ENCODE data around the gene MZT2B. TPM values are rescaled to one million over a fixed set of nuclear protein-coding genes. Genes with fewer than 3 reads are reported as not detected.
"Not testable (repeated sequence)": the region's sequence is repeated elsewhere in the genome, so short reads cannot be mapped to it uniquely, and the experiment has no call there.

The MZT2B gene
- total RNA-seq, 2 donors from 2014 or later: 326 to 373 TPM

DNA sequence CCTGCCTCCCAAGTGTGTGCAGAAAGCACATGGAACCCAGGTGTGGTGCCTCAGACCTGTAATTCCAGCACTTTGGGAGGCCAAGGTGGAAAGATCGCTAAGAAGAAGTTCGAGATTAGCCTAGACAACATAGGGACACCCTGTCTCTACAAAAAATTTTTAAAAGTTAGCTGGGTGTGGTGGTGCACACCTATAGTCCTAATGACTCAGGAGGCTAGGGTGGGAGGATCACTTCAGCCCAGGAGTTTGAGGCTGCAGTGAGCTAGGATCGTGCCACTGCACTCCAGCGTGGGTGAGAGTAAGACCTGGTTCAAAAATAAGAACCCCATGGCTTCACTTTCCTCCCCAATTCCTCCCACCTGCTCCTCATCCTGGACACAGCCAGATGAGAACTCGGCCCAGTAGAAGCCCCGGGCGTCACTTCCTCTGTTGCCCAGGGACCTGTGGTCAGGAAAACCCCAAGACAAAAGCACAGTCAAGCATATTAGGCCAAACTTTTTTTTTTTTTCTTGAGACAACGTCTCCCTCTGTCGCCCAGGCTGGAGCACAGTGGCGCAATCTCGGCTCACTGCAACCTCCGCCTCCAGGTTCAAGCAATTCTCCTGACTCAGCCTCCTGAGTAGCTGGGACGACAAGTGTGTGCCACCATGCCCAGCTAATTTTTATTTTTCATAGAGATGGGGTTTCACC, 24.1 kb upstream of the MZT2B start:
- H3K4me1 Mint-ChIP-seq, H3K9me3 Mint-ChIP-seq, H3K4me3 Mint-ChIP-seq, H3K27me3 Mint-ChIP-seq: not testable (repeated sequence)
- peak overlapping the region; percentile 46 for H3K27ac Mint-ChIP-seq
- peak; percentile 79 for ATAC-seq (replicated peaks)
- peaks cover 50% of the 10 kb centered on the region for H3K36me3 Mint-ChIP-seq (ENCODE audit: low read depth)

DNA sequence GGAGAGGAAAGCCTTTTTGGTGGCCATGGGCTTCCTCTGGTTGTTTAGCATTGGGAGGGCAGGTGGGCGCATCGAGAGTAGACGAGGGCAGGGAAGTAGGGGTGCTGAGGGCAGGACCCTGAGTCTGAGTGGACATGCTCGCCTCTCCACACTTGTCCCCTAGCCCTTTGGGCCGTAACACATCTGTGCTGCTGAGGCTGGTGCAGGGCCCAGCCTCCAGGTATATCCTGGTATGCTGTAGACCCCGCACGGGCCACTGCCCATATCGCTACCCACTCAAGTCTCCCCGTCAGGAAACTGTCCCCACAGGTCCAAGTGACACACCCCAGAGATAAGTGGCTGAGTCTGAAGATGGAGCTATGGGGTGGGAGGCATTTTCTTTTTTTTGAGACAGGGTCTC, 23.4 kb upstream of the MZT2B start:
- Mint-ChIP-seq H3K4me1 (peaks cover 5% of the 10 kb centered on the region), H3K27ac (peak overlapping the region; percentile 46), H3K4me3 (no peak overlapping the region), H3K36me3 (ENCODE audit: low read depth) (peaks cover 53% of the 10 kb centered on the region), H3K9me3 (no peaks in the 10 kb centered on the region), H3K27me3 (no peaks in the 10 kb centered on the region)
- no peak for ATAC-seq (replicated peaks)

DNA sequence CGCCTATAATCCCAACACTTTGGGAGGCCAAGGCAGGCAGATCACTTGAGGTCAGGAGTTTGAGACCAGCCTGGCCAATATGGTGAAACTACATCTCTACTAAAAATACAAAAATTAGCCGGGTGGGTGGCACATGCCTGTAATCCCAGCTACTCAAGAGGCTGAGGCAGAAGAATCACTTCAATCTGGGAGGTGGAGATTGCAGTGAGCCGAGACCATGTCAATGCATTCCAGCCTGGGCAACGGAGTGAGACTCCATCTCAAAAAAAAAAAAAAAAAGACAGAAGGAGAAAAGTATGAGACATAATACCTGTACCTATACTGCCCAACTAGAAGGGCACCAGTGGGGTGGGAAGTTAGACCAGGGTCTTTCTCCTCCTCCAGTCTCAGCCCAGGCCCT, 22.7 kb upstream of the MZT2B start:
- not testable (repeated sequence) for H3K27me3 Mint-ChIP-seq; H3K27ac Mint-ChIP-seq; H3K4me3 Mint-ChIP-seq; ATAC-seq (replicated peaks); H3K9me3 Mint-ChIP-seq; H3K4me1 Mint-ChIP-seq
- peaks cover 54% of the 10 kb centered on the region for H3K36me3 Mint-ChIP-seq (ENCODE audit: low read depth)

DNA sequence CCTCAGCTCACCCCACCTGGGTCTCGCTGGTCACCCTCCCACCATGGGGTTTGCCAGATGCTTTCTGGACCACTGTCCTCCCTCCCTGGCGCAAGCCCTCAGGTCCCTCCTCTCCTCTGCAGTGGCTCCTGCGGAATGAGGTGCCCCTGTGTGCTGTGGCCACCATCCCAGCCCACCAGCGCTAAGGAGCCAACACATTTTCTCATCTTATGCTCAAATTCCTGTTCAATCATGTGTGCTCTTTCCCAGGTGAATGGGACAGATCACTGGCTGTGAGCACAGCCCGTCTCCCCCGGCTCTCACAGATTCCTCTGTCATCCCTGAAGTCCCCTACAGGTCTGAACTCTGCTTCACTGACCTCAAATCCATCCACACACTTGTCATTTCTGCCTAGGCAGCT, 21.9 kb upstream of the MZT2B start:
- Mint-ChIP-seq H3K27ac (peak overlapping the region; percentile 59), H3K36me3 (ENCODE audit: low read depth) (peaks cover 59% of the 10 kb centered on the region), H3K4me1 (peaks cover 5% of the 10 kb centered on the region), H3K4me3 (no peak overlapping the region), H3K27me3 (no peaks in the 10 kb centered on the region), H3K9me3 (no peaks in the 10 kb centered on the region)
- ATAC-seq (replicated peaks): no peak

DNA sequence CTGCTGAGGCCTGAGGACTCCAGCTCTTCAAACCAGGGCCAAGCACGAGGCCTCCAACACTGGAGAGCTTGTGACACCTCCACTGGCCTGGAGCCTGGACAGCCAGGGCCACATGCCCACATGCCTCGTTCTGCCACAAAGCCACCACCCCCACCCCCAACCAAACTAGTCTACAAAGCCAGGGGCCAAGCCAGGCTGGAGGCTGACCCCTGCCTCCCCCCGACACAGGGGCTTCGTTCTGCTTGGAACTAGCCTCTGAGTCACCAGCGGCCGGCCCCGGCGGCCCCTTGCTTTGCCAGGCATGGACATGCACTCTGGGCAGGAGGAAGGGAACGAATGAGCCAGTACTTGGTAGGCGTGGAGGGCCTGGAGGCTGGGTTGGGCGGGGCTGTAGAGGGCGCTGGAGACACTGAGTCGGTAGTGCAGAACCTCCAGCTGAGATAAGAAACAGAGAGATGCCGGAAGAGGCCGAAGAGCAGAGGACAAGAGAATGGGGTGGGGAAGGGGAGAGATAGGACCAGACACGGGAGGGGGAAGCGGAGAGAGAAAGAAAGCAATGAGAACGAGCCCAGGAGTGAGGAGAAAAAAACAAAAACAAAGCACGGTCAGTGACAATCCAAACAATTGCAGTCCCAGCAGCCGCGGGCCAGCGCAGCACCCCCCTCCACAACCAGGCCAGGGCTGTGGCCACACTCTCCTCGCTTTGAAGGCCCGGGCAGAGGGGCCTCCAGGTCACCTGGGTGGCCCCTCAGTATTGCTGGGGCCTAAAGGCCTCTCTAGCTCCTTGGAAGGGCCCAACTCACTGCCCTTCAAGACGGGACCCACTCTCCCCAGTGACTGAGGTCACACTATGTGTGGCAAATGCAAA, 21.0 kb upstream of the MZT2B start:
- peaks cover 65% of the 10 kb centered on the region for H3K36me3 Mint-ChIP-seq (ENCODE audit: low read depth)
- H3K27me3 Mint-ChIP-seq; H3K4me3 Mint-ChIP-seq; H3K27ac Mint-ChIP-seq; ATAC-seq (replicated peaks); H3K9me3 Mint-ChIP-seq; H3K4me1 Mint-ChIP-seq: not testable (repeated sequence)

DNA sequence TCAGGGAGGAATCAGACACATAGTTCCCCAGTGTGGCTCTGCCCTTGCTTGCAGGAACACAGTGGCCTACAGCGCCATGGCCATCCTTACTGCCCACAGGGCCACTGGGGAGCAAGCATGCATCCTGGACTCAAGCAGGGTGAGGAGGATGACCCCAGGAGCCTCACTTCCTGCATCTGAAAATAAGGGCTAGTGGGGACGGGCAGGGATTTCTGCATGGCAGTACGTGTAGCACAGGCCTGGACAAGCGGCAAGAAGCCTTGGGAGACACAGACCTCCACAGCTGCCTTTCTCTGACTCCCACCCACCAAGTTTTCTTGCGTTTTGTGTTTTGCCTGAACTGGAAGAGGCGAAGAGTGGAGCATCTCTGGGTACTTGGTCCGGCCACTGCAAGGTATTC, 19.6 kb upstream of the MZT2B start:
- H3K4me1 Mint-ChIP-seq; H3K27ac Mint-ChIP-seq; H3K4me3 Mint-ChIP-seq; H3K27me3 Mint-ChIP-seq; ATAC-seq (replicated peaks); H3K9me3 Mint-ChIP-seq: not testable (repeated sequence)
- H3K36me3 Mint-ChIP-seq (ENCODE audit: low read depth): peaks cover 78% of the 10 kb centered on the region

DNA sequence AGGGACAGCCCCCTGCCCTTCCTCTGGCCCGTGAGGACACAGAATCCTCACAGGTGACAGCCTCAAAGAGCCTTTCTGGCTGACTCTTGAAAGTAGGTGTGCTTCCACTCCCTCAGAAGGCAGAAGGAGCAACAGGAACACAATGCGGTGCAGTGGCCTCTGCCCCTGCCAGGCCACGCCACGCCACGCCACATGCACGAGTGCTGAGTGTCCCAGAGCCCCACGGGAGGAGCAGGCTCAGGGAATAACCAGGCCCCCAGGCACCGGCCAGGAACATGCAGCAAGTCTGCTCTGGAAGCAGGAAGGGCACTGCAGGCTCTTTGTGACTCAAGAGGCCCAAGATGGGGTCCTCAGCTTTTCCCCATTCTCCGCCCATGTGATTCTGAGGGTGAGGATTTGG, 19.1 kb upstream of the MZT2B start:
- no peak overlapping the region for H3K4me3 Mint-ChIP-seq
- H3K27ac Mint-ChIP-seq: no peak overlapping the region
- H3K9me3 Mint-ChIP-seq: no peaks in the 10 kb centered on the region
- ATAC-seq (replicated peaks): no peak
- peaks cover 78% of the 10 kb centered on the region for H3K36me3 Mint-ChIP-seq (ENCODE audit: low read depth)
- H3K27me3 Mint-ChIP-seq: no peaks in the 10 kb centered on the region
- peaks cover 5% of the 10 kb centered on the region for H3K4me1 Mint-ChIP-seq

DNA sequence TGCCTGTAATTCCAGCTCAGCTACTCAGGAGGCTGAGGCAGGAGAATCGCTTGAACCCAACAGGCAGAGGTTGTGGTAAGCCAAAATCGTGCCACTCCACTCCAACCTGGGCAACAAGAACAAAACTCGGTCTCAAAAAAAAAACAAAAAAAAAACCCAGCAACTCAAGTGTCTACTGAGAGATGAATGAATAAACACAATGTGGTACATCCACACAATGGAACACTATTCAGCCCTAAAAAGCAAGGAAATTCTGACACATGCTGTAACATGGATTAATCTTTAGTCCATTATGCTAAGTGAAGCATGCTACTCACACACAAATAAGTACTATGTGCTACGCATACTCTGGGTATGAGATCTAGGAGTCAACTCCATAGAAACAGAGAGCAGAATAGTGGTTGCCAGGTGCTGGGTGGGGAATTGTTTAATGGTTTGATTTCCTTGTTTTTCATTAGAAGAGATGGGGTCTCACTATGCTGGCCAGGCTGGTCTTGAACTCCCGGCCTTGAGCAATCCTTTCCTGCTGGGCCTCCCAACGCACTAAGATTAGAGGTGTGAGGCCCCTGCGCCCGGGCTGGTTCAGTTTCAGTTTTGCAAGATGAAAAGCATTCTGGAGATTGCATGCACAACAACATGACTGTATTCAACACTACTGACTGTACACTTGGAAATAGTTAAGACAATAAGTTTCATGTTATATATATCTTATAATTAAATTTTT, 16.6 kb upstream of the MZT2B start:
- Mint-ChIP-seq H3K36me3 (ENCODE audit: low read depth) (peaks cover 83% of the 10 kb centered on the region), H3K27me3 (no peaks in the 10 kb centered on the region), H3K9me3 (no peaks in the 10 kb centered on the region), H3K4me1 (peaks cover 5% of the 10 kb centered on the region), H3K27ac (no peak overlapping the region), H3K4me3 (no peak overlapping the region)
- no peak for ATAC-seq (replicated peaks)

DNA sequence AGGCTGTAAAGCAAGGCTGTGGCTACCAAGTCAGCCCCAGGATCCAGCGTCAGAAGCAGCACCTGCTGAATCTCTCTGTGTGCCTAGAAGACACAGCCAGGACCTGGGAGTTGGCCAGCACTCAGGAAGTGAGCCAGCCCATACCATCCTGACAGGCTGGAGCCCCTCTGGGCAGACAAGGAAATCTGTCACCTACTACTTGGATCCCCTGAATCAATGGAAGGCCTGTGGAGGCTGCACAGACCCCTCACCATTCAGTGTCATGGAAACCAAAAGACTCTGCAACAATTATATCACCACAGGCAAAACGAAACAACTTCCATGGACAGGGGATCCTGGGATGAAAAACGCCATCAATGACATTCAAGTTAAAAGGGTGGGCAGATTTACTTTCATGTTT, 15.5 kb upstream of the MZT2B start:
- not testable (repeated sequence) for ATAC-seq (replicated peaks); H3K4me1 Mint-ChIP-seq; H3K27me3 Mint-ChIP-seq; H3K9me3 Mint-ChIP-seq; H3K4me3 Mint-ChIP-seq; H3K27ac Mint-ChIP-seq
- peaks cover 93% of the 10 kb centered on the region for H3K36me3 Mint-ChIP-seq (ENCODE audit: low read depth)

DNA sequence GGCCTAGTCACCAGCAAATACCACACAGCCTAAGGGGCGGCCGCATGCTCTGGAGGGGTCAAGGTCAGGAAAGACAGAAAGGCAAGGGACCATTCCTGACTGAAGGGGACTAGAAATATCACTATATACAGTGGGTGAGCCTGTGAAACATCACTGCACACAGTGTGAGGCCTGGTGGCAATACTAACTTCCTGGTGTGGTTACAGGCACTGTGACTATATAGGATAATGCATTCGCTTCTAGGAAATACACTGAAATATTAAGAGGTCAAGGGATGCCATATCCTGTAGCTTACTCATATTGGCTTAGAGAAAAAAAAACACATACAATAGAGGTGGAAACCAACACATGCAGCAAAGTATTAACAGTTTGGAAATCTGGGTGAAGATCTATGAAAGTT, 12.9 kb upstream of the MZT2B start:
- not testable (repeated sequence) for H3K4me1 Mint-ChIP-seq, H3K9me3 Mint-ChIP-seq, H3K27me3 Mint-ChIP-seq, H3K27ac Mint-ChIP-seq, H3K4me3 Mint-ChIP-seq
- ATAC-seq (replicated peaks): peak; percentile 99
- peaks cover 94% of the 10 kb centered on the region for H3K36me3 Mint-ChIP-seq (ENCODE audit: low read depth)

DNA sequence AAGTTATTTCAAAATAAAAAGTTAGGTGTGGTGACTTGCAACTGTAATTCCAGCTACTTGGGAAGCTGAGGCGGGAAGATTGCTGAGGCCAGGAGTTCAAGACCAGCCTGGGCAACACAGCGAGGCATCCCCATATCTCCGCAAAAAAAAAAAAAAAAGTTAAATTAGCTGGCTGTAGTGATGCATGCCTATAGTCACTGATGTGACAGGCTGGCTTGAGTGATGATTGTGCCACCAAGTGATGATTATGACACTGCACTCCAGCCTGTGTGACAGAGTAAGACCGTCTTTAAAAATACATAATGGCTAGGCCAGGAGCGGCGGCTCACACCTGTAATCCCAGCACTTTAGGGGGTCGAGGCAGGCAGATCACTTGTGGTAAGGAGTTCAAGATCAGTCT, 12.2 kb upstream of the MZT2B start:
- peaks cover 5% of the 10 kb centered on the region for H3K4me1 Mint-ChIP-seq
- peaks cover 94% of the 10 kb centered on the region for H3K36me3 Mint-ChIP-seq (ENCODE audit: low read depth)
- no peak for ATAC-seq (replicated peaks)
- no peak overlapping the region for H3K27ac Mint-ChIP-seq
- H3K4me3 Mint-ChIP-seq: no peak overlapping the region
- no peaks in the 10 kb centered on the region for H3K9me3 Mint-ChIP-seq
- no peaks in the 10 kb centered on the region for H3K27me3 Mint-ChIP-seq

DNA sequence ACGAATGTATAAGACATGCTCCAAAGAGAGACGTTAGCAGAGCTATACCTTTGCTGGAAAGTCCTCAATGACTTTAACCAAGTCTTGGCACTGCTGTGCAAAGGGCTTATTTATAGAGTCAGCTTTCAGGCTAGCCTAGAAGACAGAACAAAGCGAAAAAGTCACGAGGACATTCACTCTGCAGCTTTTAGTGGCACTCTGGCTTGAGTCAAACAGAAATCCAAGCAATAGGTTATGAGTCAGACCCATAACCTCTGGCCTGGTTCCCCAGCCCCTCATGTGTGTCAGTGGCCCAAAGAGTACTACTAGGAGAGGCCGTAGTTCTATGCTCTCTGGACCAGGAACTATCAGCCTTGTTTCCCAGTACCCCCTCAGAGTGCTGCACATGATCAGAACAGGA, 7.2 kb upstream of the MZT2B start:
- H3K27ac Mint-ChIP-seq, H3K4me1 Mint-ChIP-seq, H3K9me3 Mint-ChIP-seq, H3K4me3 Mint-ChIP-seq, H3K27me3 Mint-ChIP-seq: not testable (repeated sequence)
- H3K36me3 Mint-ChIP-seq (ENCODE audit: low read depth): peaks cover 76% of the 10 kb centered on the region
- ATAC-seq (replicated peaks): peak; percentile 93

DNA sequence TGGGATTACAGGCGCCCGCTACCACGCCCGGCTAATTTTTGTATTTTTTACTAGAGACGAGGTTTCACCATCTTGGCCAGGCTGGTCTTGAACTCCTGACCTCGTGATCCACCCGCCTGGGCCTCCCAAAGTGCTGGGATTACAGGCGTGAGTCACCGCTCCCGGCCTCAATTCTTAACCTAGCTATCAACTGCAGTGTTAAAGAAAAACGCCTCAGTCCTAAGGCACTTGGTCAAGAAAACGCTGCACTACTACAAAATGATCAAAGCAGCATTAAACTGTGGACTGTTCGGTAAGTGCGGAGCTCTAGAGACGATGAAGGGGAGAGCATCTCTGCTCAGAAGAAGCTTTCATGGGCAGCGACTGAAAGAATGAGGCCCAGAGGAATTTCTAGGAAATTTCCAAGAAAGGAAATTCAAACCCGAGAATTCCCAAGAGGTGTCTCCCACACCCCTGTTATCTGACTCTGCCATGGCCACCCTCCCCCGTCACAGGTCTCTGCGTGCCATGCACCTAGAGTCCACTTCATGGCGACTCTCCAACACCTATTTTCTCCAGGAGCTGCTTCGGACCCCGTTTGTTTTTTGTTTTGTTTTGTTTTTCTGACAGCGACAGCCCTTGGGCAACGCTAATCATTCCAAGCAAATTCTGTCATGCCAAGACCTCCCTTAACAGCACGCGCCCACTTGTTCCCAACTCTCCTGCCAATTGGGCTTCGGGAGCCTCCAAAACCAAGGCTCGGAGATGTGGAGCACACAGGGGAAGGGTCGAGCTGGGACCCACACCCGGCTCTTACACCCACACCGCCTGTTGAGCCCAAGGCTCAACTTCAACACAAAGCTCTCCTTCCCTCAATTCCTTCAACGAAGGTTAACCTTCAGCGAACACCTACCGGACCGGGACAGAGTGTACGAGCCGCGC, 1.4 kb upstream of the MZT2B start:
- ATAC-seq (replicated peaks); H3K9me3 Mint-ChIP-seq; H3K27me3 Mint-ChIP-seq; H3K4me1 Mint-ChIP-seq: not testable (repeated sequence)
- peaks cover 67% of the 10 kb centered on the region for H3K36me3 Mint-ChIP-seq (ENCODE audit: low read depth)
- peak overlapping the region; percentile 86 for H3K4me3 Mint-ChIP-seq
- H3K27ac Mint-ChIP-seq: peak overlapping the region; percentile 86

DNA sequence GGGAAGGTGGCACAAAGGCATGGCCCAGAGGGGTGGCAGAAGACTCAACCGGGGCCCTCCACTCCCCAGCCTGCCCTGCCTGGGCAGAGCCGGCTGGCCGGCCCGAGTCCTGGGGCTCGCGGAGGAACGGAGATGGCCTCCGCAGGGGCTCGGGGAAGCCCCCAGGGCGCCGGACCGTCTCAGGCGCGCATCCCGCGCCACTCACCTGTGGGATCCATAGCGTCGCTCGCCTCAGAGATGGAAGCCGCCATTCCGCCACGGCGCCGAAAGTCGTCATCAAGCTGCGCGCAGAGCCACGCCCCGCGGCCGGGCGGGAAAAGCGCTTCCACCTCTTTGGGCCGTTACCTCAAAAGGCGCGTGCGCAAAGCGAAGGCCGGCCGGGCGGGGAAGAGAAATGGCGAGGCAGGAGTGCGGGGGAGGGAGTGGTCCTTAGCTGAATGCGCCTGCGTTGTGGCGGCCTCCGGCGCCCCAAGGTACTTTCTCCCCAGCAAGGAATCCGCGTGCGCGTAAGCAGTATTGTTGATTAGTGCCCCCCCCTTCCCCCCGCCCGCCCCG, 660 bp upstream of the MZT2B start, which contains the start of gene SMPD4:
Gene SMPD4 (minus strand): TSS at position 278 of the 555 bp plus-strand sequence. CDS start 5,010 bp downstream, outside the sequence.
- peak; percentile 72 for ATAC-seq (replicated peaks)
- Mint-ChIP-seq H3K27me3 (no peaks in the 10 kb centered on the region), H3K4me1 (no peaks in the 10 kb centered on the region), H3K36me3 (ENCODE audit: low read depth) (peaks cover 67% of the 10 kb centered on the region), H3K9me3 (no peaks in the 10 kb centered on the region), H3K27ac (peak within 1 kb of the TSS; percentile 86), H3K4me3 (peak within 1 kb of the TSS; percentile 86)
